ENCODE measurements around the gene POLD1. TPM values are rescaled to one million over a fixed set of nuclear protein-coding genes. Genes with fewer than 3 reads are reported as not detected.
A peak's percentile ranks its signal among the peaks of the same experiment; 100 is the strongest.

The POLD1 gene
- total RNA-seq, 2 donors from 2014 or later: 5.9 to 10.0 TPM

- Histone ChIP-seq H3K27me3 (peaks cover 4 to 5% of the 10 kb centered on the region in 2 donors), H3K4me1 (peaks cover 0 to 10% of the 10 kb centered on the region in 2 donors), H3K36me3 (no peaks in the 10 kb centered on the region), H3K9me3 (no peaks in the 10 kb centered on the region), H3K27ac (no peak overlapping the region), H3K4me3 (no peak overlapping the region)
- peak; percentile 79 for DNase-seq (ENCODE audit: low spot score)
- TF ChIP-seq CTCF (IDR thresholded peaks at IDR 0.05): peak; percentile 80 to 93
Measured at GRCh38 chr19:50414864-50415660, 30.9 kb downstream of the POLD1 start.

- Histone ChIP-seq H3K9me3 (no peaks in the 10 kb centered on the region), H3K36me3 (no peaks in the 10 kb centered on the region), H3K4me3 (no peak overlapping the region), H3K27ac (no peak overlapping the region), H3K27me3 (peaks cover 4 to 5% of the 10 kb centered on the region in 2 donors), H3K4me1 (peaks cover 0 to 10% of the 10 kb centered on the region in 2 donors)
- TF ChIP-seq CTCF (IDR thresholded peaks at IDR 0.05): no peak
- no peak for DNase-seq (ENCODE audit: low spot score)
Measured at GRCh38 chr19:50415661-50416033, 31.5 kb downstream of the POLD1 start.

GRCh38 chr19:50416034-50416977, 32.2 kb downstream of the POLD1 start:
- Histone ChIP-seq H3K36me3 (no peaks in the 10 kb centered on the region), H3K4me3 (no peak overlapping the region), H3K27ac (no peak overlapping the region), H3K9me3 (no peaks in the 10 kb centered on the region), H3K4me1 (peaks cover 0 to 10% of the 10 kb centered on the region in 2 donors), H3K27me3 (peaks cover 4 to 5% of the 10 kb centered on the region in 2 donors)
- TF ChIP-seq CTCF (IDR thresholded peaks at IDR 0.05): no peak
- no peak for DNase-seq (ENCODE audit: low spot score)

GRCh38 chr19:50417111-50418081, 33.2 kb downstream of the POLD1 start:
- no peak for DNase-seq (ENCODE audit: low spot score)
- H3K4me3 ChIP-seq: no peak overlapping the region
- peaks cover 4 to 5% of the 10 kb centered on the region in 2 donors for H3K27me3 ChIP-seq
- H3K9me3 ChIP-seq: no peaks in the 10 kb centered on the region
- no peak overlapping the region for H3K27ac ChIP-seq
- H3K4me1 ChIP-seq: peaks cover 0 to 10% of the 10 kb centered on the region in 2 donors
- no peaks in the 10 kb centered on the region for H3K36me3 ChIP-seq
- TF ChIP-seq CTCF (IDR thresholded peaks at IDR 0.05): no peak

All from right atrium auricular region (tissue), 2 donors.